Measurements from ENCODE around the gene LRRC42.

DNA sequence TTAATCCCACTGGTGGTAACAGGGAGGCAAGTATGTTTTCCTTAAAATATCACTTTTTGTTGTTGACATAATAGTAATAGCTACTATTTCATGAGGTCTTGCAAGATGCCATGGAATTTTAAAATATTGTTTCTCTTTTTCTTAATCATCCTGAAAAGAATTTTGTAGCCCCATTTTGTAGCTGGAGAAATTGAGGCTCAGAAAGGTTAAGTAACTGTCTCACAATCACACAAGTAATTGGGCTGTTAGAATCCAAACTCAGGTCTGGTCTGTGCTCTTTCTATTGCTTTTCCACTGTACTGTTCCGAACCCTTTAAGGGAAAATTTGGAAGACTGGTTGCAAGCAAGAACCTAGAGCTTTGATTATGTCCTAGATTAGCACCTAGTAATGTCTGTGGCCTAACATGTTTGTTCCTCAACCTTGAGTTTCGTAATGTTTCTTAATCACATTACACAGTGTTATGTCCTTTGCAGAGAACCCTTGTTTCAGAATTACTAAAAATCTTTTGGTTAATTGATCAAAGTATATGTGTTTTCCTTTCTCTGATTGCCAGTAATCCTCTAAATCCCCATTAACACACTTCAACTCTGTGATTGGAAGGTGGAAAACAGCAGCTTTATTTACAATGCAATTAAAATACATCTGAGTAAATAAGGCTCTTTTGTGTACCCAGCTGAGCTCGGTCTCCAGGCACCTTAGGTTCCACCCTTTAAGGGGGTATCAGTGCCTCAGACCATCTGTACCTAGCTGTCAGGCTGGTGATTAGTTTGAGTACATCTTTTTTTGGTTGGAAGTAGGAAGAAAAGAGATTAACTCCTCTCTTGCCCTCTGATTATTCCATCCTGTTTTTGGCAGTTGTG, 10.4 kb downstream of the LRRC42 start:
- TF ChIP-seq CTCF (IDR thresholded peaks at IDR 0.05) (no peak), EP300 (IDR thresholded peaks at IDR 0.05) (no peak)
